ENCODE results near the gene ARHGAP26. TPM values are rescaled to one million over a fixed set of nuclear protein-coding genes. Genes with fewer than 3 reads are reported as not detected.
"Not testable (repeated sequence)": the region's sequence is repeated elsewhere in the genome, so short reads cannot be mapped to it uniquely, and the experiment has no call there.

Gene ARHGAP26
- total RNA-seq, 1 donor from 2014 or later: 34.9 TPM

DNA sequence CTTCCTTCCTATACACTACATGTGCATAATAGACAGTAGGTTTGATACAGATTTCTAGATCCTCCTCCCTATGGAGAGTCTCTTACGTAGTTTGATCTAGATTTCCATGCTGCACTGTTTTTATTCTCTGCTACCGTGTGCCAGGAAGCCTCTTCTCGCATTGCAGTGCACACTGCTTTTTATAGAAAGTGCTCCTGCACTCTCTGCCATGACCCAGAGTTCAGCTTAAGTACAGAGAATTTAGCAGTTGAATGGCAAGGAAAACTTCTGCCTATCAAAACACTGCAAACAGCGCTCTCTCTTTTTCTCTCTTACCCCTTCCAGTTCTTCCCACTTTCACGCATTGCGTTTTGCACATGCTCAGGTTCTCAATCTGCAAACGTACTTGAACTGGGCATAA is 187.4 kb downstream of the ARHGAP26 start:
- DNase-seq (no peak), ATAC-seq (peak; percentile 69)
- intact Hi-C loops (cut with micrococcal nuclease): no loop called here

GRCh38 chr5:142958944-142959682 is 188.9 kb downstream of the ARHGAP26 start:
- no peak for ATAC-seq
- DNase-seq: no peak
- intact Hi-C loops (cut with micrococcal nuclease): no loop called here

- no peak for ATAC-seq
- no peak for DNase-seq
- intact Hi-C loops (cut with micrococcal nuclease): no loop called here
These were observed 189.8 kb downstream of the ARHGAP26 start for GRCh38 chr5:142959683-142960657.

DNA sequence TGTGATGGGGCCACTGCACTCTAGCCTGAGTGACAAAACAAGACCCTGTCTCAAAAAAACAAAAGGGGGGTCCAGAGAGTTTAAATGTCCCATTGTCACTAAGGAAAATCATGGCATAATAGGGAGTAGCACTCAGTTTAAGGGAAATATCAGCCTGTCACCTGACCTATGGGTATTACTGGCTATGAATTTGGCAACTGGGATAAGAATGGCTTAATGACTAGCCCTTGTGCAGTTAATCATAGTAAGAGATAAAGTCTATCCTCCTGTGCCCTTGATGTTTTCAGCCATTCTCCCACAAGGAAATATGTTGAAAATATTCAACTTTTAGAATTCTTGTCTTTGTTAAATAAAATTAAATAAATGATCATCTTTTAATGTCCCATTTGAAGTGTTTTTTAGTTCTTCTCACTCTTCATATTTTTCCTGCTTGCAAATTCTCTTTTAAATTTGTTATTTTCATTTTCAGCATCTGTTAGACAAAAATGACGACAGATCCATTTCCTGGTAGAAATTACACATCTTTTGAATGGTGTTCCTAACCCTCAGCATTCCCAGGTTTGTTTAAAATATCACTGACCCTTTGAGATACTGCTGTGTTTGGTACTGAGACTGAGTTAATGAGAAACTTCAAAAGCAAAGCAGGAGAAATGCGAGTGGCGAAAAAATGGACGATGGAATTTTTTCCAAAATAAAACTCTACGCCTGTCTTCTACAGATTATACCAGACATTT is 191.4 kb downstream of the ARHGAP26 start:
- peak; percentile 35 for ATAC-seq
- no peak for DNase-seq
- intact Hi-C loops (cut with micrococcal nuclease): no loop called here

DNA sequence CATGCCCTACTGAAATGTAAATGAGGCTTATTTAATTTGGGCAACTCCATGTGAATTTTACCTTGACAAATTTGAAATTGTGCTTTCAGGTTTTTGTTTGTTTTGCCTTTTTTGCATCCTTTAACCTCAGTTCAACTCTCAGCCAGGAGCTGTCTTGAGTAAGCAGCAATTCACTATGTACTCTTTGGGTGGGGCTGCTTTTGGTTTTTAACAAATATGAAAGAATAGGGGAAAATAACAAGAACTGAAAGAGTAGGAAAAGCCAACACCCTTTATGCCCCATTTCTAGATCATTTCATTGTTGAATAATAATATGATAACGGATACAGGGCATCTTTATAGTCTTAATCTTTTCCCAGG is 192.0 kb downstream of the ARHGAP26 start:
- no peak for ATAC-seq
- no peak for DNase-seq
- intact Hi-C loops (cut with micrococcal nuclease): no loop called here

DNA sequence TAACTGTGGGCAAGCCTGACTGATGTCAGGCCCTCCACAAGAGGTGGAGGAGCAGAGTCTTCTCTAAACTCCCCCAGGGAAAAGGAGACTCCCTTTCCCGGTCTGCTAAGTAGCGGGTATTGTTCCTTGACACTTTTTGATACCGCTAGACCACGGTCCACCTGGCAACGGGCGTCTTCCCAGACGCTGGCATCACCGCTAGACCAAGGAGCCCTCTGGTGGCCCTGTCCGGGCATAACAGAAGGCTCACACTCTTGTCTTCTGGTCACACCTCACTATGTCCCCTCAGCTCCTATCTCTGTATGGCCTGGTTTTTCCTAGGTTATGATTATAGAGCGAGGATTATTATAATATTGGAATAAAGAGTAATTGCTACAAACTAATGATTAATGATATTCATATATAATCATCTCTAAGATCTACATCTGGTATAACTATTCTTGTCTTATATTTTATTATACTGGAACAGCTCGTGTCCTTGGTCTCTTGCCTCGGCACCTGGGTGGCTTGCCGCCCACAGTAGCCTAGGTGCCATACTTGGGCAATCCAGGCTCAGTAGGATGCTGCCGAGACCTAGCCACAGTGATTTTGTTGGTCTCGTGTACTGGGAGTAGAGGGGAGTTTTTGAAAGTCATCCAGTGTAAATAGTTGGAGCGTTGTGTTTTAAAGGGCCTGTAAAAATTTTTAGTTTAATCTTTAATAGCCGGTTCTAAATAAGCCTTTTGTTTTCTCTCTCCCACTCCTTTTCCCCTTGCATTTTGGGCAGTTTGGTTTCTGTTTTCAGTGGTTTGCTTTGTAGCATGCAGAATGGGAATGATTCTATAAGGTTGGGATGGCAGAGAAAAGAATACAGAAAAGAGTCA is 195.3 kb downstream of the ARHGAP26 start:
- not testable (repeated sequence) for ATAC-seq
- intact Hi-C loops (cut with micrococcal nuclease): loop anchor here (2.0 kb wide), 1 partner anchor 43 kb away; no protein-coding TSS in a partner anchor
- DNase-seq: peak; percentile 72

DNA sequence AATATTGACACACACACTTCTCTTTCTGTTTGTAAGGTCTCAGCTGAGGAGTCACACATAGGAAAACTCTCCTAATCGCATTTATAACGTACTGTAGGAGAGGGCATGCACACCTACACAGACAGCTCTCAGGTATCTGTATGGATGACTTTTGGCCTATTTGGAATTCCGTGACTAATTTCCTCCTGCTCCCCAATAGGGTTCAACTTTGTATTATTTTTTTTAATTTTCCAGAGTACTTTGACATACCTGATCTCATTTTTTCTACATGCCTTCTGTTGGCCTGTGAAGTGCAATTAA is 195.9 kb downstream of the ARHGAP26 start:
- DNase-seq (no peak), ATAC-seq (no peak)
- intact Hi-C loops (cut with micrococcal nuclease): no loop called here

- ATAC-seq (no peak), DNase-seq (no peak)
- intact Hi-C loops (cut with micrococcal nuclease): no loop called here
These were observed 199.0 kb downstream of the ARHGAP26 start for GRCh38 chr5:142969186-142969585.

DNA sequence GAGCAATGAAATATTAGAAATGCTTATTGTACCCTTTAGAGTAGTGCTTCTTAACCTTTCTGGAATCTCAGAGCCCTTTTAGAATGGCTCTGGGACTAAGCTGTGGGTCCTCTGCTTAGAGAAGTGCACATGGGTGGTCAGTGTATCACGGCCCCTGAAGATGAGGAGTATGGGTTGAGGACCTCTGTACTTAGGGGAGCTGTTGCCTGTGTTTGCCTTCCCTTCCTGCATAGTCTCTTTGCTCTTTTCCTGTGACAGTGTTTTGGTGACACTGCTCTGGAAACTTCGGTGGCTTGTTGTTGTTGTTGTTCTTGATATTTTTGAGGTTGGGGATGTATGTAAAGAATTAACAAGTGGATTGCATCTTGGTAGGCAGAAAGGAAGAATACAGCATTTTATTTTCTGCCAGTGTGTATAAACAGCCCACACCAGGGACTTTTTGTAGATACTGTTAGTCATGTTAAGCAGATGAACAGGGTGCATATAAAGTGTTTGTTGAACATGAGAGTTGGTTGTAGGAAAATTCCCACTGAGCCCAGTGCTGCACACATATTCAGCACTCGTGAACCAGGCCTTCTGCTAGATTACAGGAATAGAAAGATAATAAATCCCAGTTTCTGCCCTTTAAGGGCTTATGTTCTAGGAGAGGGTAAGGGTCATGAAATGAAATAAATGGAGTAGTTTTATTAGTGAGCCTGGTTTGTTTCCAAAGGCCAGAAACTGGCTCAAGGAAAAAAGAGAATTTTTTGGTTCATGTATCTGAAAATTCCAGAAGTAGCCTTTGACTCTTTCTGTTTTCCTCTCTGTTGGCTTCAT is 199.7 kb downstream of the ARHGAP26 start:
- intact Hi-C loops (cut with micrococcal nuclease): no loop called here
- ATAC-seq: no peak
- DNase-seq: no peak

GRCh38 chr5:142970440-142971030 is 200.4 kb downstream of the ARHGAP26 start:
- DNase-seq (no peak), ATAC-seq (no peak)
- intact Hi-C loops (cut with micrococcal nuclease): no loop called here

DNA sequence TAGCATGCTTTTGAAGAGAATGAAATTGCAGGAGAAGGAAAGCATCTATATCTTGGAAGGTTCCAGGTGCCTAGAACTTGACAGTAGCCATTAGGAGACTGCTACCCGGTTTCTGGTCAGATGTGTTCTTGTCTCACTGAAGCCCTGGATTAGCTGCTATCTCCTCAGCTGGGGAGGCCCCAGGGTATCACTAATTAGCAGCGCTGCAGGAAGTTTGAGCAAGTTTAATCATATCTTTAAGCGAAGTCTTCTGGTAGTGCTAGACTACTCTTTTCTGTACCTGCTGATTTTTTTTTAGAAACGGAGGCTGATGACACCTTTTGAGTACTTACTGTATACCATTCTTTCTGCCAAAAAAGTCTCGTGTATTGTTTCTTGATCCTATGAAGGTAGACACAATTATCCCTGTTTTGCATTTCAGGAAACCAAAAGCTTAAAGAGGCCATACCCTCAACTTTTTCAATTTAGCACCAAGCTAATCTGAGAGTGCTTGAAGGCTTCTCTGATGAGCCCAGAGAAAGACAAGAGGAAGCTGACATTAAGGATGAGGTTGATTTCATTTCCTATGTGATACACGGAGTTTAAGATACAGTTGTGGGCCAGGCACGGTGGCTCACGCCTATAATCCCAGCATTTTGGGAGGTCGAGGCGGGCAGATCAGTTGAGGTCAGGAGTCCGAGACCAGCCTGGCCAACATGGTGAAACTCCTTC is 201.3 kb downstream of the ARHGAP26 start:
- intact Hi-C loops (cut with micrococcal nuclease): no loop called here
- ATAC-seq: no peak
- no peak for DNase-seq

DNA sequence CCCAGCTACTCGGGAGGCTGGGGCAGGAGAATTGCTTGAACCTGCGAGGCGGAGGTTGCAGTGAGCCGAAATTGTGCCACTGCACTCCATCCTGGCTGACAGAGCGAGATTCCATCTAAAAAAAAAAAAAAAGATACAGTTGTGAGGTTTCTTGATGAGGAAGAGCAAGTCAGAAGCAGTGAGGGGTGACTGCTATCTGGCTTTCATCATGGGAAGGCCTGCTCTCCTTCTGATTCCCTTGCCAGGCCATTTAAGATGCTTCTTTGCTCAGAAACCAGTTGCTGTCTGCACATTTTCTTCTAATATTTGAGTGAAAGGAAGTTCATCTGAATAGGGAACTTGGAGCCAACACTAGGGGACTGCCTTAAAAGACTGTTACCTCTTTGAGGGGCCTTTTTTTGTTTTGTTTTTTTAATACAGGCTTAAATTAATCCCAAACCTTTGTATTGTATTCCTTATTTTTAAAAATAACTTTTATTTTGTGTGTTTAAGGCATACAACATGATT is 201.9 kb downstream of the ARHGAP26 start:
- intact Hi-C loops (cut with micrococcal nuclease): no loop called here
- ATAC-seq (no peak), DNase-seq (no peak)

- intact Hi-C loops (cut with micrococcal nuclease): no loop called here
- ATAC-seq (no peak), DNase-seq (no peak)
These were observed 203.8 kb downstream of the ARHGAP26 start for GRCh38 chr5:142973932-142974331.

DNA sequence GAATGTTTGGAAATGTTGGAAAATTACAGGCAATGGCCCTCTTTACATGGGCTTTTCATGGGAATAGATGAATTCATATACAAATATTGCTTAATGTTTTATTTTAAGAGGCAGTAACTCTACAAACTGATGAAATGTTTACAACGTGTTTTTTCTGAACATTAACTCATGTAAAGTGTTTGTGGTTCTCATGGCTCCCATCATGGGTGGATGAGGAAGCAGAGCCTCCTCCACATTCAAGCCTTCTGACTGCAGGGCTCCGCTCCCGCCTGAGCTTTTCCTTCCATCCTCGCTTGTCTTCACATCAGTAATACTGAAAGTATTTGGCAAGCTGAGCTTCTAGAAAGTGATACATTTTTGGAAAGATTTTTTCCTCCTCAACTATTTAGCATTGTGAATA is 204.2 kb downstream of the ARHGAP26 start:
- intact Hi-C loops (cut with micrococcal nuclease): no loop called here
- DNase-seq: no peak
- no peak for ATAC-seq

DNA sequence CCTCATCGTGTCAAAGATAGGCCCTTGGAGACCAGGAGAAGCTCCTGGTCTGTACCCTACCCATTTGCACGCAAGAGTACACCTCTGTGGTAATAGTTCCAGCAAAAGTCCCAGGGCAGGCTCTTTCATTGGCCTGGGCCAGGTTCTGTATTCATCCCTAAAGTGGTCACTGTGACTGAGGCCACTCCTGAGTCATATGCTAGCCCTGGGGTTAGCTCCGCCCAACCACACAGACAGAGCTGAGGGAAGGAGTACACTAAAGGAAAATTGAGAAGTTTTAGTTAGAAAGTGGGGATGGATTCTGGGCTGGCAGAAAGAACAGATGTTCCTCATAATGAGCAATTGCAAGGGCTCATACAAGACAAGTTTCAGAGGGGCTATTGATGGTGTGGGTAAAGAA is 206.7 kb downstream of the ARHGAP26 start:
- ATAC-seq (peak; percentile 25), DNase-seq (no peak)
- intact Hi-C loops (cut with micrococcal nuclease): no loop called here

DNA sequence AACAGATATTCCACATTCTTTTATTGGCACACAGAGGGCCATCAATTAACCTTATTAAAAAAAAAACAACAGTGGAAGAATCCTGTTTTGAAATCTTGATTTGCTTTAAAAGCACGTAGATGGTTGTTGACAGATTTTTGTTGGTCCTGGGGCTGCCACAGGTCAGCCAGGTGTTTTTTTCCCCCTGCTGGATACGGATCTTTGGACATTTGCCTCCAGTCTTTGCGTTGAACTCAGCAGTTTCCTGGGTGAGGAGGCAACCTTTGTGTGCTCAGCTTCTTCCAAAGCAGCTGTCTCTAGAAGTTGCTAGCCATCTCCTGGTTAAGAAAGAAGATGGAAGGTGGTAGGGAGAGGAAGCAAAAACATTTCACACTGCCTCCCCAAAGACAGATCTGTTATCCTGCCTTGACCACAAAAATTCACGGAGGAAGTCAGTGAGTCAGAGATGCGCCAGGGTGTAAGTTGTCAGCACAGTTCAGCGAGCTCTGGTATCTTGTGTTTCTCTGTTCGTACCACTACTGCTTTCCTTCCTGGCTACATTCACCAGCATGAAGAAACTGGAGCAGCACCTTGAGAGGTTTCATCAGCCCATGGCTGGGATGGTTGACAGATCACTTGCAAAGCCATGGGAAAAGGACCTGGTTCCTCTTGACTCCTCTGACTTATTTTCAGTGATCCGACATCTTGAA is 207.3 kb downstream of the ARHGAP26 start:
- ATAC-seq (peak; percentile 12), DNase-seq (no peak)
- intact Hi-C loops (cut with micrococcal nuclease): no loop called here

All from left ventricle myocardium superior (tissue), 1 donor.